Measurements from ENCODE around the gene ELAVL1. TPM values are rescaled to one million over a fixed set of nuclear protein-coding genes. Genes with fewer than 3 reads are reported as not detected.

ELAVL1 gene
- total RNA-seq, 1 donor from 2014 or later = 107 TPM

DNA sequence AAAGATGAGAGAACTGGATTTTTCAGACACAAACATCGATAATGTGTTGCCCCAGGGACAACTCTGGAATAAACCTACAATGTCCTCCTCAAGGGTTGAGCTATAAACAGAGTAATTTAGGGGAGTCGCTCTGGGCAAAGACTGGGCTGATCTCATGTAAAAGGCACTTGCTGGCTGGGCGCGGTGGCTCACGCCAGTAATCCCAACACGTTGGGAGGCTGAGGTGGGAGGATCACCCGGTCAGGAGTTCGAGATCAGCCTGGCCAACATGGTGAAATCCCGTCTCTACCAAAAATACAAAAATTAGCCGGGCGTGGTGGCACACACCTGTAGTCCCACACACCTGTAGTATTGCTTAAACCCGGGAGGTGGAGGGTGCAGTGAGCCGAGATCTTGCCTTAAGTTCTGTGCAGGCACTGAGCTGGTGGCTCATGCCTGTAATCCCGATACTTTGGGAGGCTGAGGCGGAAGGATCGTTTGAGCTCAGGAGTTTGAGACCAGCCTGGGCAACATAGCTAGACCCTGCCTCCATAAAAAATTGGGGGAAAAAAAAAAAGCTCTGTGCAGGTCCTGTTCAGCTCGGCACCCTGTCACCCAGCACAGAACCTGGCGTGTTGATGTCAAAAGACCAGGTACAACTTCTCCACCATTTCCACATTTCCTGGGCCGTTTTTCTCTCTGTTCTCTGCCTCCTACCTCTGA is 63.4 kb downstream of the ELAVL1 start:
- Histone ChIP-seq H3K27ac (ENCODE audit: low read depth, low read length) (no peak overlapping the region), H3K4me2 (ENCODE audit: low read length) (peak overlapping the region; percentile 98), H3K36me3 (ENCODE audit: insufficient read depth, low read length) (peaks cover 18% of the 10 kb centered on the region), H3K9me3 (ENCODE audit: insufficient read depth, low read depth, low read length) (no peaks in the 10 kb centered on the region), H3K79me2 (ENCODE audit: insufficient read depth, low read length) (peaks cover 32% of the 10 kb centered on the region), H4K20me1 (ENCODE audit: insufficient read depth, low read length) (peaks cover 17% of the 10 kb centered on the region), H3K4me3 (ENCODE audit: insufficient read depth, low read depth, low read length) (no peak overlapping the region), H3K4me1 (ENCODE audit: insufficient read depth, low read length) (peaks cover 13% of the 10 kb centered on the region), H2AFZ (ENCODE audit: low read depth, low read length) (no peak overlapping the region), H3K9ac (ENCODE audit: low read length) (peak overlapping the region; percentile 96), H3K27me3 (ENCODE audit: insufficient read depth, low read length) (no peaks in the 10 kb centered on the region)
- TF ChIP-seq EZH2 (IDR thresholded peaks at IDR 0.05; ENCODE audit: insufficient read depth, low read length) = no peak
- TF ChIP-seq, protein P1, sequence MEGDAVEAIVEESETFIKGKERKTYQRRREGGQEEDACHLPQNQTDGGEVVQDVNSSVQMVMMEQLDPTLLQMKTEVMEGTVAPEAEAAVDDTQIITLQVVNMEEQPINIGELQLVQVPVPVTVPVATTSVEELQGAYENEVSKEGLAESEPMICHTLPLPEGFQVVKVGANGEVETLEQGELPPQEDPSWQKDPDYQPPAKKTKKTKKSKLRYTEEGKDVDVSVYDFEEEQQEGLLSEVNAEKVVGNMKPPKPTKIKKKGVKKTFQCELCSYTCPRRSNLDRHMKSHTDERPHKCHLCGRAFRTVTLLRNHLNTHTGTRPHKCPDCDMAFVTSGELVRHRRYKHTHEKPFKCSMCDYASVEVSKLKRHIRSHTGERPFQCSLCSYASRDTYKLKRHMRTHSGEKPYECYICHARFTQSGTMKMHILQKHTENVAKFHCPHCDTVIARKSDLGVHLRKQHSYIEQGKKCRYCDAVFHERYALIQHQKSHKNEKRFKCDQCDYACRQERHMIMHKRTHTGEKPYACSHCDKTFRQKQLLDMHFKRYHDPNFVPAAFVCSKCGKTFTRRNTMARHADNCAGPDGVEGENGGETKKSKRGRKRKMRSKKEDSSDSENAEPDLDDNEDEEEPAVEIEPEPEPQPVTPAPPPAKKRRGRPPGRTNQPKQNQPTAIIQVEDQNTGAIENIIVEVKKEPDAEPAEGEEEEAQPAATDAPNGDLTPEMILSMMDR (IDR thresholded peaks at IDR 0.05; ENCODE audit: insufficient read depth, low read depth, low read length) = no peak
- no peaks in the 10 kb centered on the region for H3K27me3 Mint-ChIP-seq (ENCODE audit: low read depth, unreplicated experiment)
- FAIRE-seq = no peak
- H3K36me3 Mint-ChIP-seq (ENCODE audit: low read depth, unreplicated experiment) = peaks cover 7% of the 10 kb centered on the region
- no peaks in the 10 kb centered on the region for H3K9me3 Mint-ChIP-seq (ENCODE audit: unreplicated experiment)
- peak overlapping the region; percentile 95 for H3K4me3 Mint-ChIP-seq (ENCODE audit: unreplicated experiment)
- peaks cover 5% of the 10 kb centered on the region for H3K4me1 Mint-ChIP-seq (ENCODE audit: low read depth, unreplicated experiment)
- no peak for DNase-seq (ENCODE audit: low read depth)
- H3K27ac Mint-ChIP-seq (ENCODE audit: unreplicated experiment) = no peak overlapping the region

DNA sequence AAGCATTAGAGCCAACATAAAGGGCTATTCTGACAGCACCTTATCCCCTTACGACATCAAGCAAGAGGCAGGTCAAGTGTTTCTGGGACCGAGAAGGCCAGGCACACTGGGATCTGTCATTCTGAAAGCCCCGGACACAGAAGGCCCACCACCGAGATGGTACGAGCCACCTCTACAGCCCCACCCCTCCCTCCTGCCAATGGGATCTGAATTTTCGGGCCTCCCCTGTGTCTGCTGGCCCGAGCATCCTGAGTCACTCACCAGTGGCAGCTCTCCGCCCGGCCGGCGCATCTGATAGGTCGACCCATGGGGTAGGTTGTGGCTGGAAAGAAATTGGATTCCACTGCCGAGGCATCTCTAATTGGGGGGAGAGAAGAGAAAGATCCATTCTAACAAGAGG is 64.6 kb downstream of the ELAVL1 start:
- Mint-ChIP-seq H3K9me3 (ENCODE audit: unreplicated experiment) (no peaks in the 10 kb centered on the region), H3K4me3 (ENCODE audit: unreplicated experiment) (no peak overlapping the region), H3K4me1 (ENCODE audit: low read depth, unreplicated experiment) (peaks cover 5% of the 10 kb centered on the region), H3K27ac (ENCODE audit: unreplicated experiment) (no peak overlapping the region), H3K27me3 (ENCODE audit: low read depth, unreplicated experiment) (no peaks in the 10 kb centered on the region), H3K36me3 (ENCODE audit: low read depth, unreplicated experiment) (peaks cover 7% of the 10 kb centered on the region)
- Histone ChIP-seq H3K4me2 (ENCODE audit: low read length) (no peak overlapping the region), H2AFZ (ENCODE audit: low read depth, low read length) (no peak overlapping the region), H3K4me3 (ENCODE audit: insufficient read depth, low read depth, low read length) (no peak overlapping the region), H3K4me1 (ENCODE audit: insufficient read depth, low read length) (peaks cover 13% of the 10 kb centered on the region), H4K20me1 (ENCODE audit: insufficient read depth, low read length) (peaks cover 20% of the 10 kb centered on the region), H3K36me3 (ENCODE audit: insufficient read depth, low read length) (peaks cover 20% of the 10 kb centered on the region), H3K27me3 (ENCODE audit: insufficient read depth, low read length) (no peaks in the 10 kb centered on the region), H3K9ac (ENCODE audit: low read length) (no peak overlapping the region), H3K9me3 (ENCODE audit: insufficient read depth, low read depth, low read length) (no peaks in the 10 kb centered on the region), H3K27ac (ENCODE audit: low read depth, low read length) (no peak overlapping the region), H3K79me2 (ENCODE audit: insufficient read depth, low read length) (peaks cover 32% of the 10 kb centered on the region)
- FAIRE-seq (no peak), DNase-seq (ENCODE audit: low read depth) (no peak)
- TF ChIP-seq EZH2 (IDR thresholded peaks at IDR 0.05; ENCODE audit: insufficient read depth, low read length) = no peak

DNA sequence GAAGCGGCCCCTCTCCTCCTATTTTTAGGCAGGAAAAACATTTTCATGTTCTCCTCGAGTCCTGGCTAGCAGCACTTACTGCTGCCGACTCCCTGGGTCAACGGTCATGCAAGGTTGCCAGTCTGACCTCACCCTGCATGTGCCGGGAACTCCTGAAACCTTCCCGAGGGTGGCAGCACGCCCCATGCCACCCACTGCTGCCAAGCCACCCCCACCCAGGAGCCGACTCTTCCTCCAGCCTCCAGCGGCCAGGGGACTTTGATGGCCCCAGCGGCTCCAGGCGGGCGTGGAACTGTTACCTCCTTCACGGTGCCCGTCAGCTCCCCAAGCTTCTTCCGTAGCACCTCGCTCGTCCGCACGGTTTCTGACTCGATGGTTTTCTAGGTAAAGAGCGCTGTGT is 70.7 kb downstream of the ELAVL1 start:
- Histone ChIP-seq H3K79me2 (ENCODE audit: insufficient read depth, low read length) (no peaks in the 10 kb centered on the region), H3K9ac (ENCODE audit: low read length) (no peak overlapping the region), H3K4me3 (ENCODE audit: insufficient read depth, low read depth, low read length) (no peak overlapping the region), H3K4me2 (ENCODE audit: low read length) (no peak overlapping the region), H4K20me1 (ENCODE audit: insufficient read depth, low read length) (peaks cover 12% of the 10 kb centered on the region), H3K27ac (ENCODE audit: low read depth, low read length) (no peak overlapping the region), H3K36me3 (ENCODE audit: insufficient read depth, low read length) (peaks cover 20% of the 10 kb centered on the region), H2AFZ (ENCODE audit: low read depth, low read length) (no peak overlapping the region), H3K27me3 (ENCODE audit: insufficient read depth, low read length) (no peaks in the 10 kb centered on the region), H3K9me3 (ENCODE audit: insufficient read depth, low read depth, low read length) (no peaks in the 10 kb centered on the region), H3K4me1 (ENCODE audit: insufficient read depth, low read length) (peaks cover 4% of the 10 kb centered on the region)
- Mint-ChIP-seq H3K27me3 (ENCODE audit: low read depth, unreplicated experiment) (no peaks in the 10 kb centered on the region), H3K9me3 (ENCODE audit: unreplicated experiment) (no peaks in the 10 kb centered on the region), H3K4me3 (ENCODE audit: unreplicated experiment) (no peak overlapping the region), H3K4me1 (ENCODE audit: low read depth, unreplicated experiment) (no peaks in the 10 kb centered on the region), H3K27ac (ENCODE audit: unreplicated experiment) (no peak overlapping the region), H3K36me3 (ENCODE audit: low read depth, unreplicated experiment) (peaks cover 4% of the 10 kb centered on the region)
- no peak for FAIRE-seq
- TF ChIP-seq EZH2 (IDR thresholded peaks at IDR 0.05; ENCODE audit: insufficient read depth, low read length) = no peak
- TF ChIP-seq, protein P1 (IDR thresholded peaks at IDR 0.05; ENCODE audit: insufficient read depth, low read depth, low read length) = no peak
- no peak for DNase-seq (ENCODE audit: low read depth)
